HG03354 (cell line): ENCODE data around the gene IGSF21.

Experiments
- ATAC-seq: cut with Tn5 transposase; IDR thresholded peaks from one replicate; pipeline ENCODE4 v1.9.1; 2021; ENCODE audit warnings: mild to moderate bottlenecking; ENCODE audit not compliant: unreplicated experiment, poor library complexity, severe bottlenecking

Gene IGSF21

DNA sequence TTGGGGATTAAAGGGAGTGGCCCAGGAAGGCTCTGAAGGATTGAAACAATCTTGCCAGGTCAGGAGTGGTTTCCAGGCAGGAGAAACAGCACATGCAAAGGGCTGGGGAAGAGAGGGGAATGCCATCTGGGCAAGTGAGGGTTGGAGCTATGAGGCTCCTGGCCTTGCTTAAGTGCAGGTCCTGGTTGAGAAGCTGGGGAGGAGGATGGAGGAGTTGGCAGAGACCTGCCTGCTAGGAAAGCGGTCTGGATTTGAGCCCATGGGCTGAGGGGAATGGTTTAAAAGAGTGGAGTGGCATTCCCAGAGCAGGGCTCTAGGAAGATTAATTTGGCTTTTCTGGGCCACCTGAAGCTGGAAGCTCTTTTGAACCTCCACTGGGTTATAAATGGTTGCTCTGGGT lies 9.2 kb downstream of the IGSF21 start:
- no peak for ATAC-seq

DNA sequence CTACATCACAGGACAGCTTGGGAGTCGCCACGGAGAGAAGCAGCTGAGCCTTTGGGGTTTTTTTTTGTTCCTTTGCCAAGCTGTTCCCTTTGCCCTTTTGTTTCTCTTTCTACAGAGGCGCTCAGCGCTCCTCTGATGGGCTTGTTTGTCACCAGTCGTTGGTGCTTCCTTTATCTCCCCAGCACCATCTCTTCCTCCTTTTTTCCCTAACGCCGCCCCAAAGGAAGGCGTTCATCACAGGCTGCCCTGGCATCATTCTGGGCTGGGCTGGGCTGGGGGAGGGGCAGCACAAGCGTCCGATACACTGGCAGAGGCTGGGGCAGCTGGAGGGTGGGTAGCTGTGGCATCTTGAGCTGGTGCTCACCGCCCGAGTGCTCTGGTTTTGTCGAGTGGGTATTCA lies 10.5 kb downstream of the IGSF21 start:
- no peak for ATAC-seq

DNA sequence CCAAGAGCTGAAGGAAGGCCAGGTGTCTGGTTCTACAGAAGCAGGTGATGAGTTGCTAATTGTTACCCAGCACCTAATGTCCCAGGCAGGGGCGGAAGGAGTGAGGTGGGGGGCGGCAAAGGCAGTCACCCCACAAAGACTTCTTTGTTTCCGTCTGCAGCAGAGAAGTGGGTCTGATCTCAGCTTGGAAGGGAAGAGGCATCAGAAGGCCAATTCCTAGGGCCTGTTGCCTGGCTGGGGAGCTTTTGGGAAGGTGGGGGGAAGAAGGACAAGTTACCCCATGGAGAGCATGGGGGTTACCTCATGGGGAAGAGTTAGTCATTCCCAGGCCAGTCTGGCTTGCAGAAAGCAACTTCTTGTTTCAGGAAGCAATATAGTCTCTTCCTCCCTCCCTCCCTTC lies 10.9 kb downstream of the IGSF21 start:
- ATAC-seq: no peak

DNA sequence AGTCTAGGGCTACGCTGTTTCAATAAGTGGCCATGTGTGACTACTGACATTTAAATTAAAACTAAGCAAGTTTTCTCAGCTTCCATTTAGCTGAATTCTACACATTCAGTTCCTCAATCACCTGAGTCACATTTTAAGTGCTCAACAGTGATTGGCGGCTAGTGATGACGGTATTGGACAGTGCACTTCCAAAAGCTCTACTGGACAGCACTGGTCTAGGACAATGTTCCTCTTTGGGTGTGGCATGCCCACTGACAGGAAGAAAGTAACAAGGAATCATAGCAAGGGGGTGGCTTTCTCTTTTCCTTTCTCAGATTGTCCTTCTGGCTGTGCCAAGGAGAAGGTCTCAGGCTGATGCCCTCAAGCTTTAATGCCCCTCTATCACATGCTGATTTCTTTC lies 11.7 kb downstream of the IGSF21 start:
- ATAC-seq: no peak

DNA sequence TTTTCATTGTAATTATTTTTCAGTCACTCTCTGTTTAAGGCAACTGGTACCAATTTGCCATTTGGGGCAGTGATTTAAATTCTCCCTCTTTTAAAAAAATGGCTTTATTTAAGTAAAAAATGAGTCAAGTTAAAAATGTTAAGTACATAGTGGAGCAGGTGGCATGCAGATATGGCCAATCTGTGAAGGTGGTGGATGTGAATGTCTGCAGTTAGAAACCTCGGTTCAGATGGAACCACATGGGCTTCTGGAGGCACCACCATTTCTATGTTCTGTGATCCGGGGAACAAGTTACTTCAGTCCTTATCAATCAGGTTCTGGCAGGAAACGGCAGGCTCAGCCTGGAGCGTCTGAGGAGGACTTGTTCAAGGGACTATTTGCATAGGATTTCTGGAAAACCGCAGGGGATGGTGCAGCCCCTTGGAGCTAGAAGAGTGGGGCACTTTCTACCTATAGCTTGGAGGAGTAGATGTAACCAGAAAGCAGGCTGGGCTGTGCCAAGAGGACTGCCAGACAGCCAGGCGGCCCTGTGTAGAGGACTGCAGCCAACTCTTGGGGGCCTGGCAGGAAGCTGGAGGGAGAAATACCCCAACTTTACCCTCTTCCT lies 12.3 kb downstream of the IGSF21 start:
- ATAC-seq: no peak

DNA sequence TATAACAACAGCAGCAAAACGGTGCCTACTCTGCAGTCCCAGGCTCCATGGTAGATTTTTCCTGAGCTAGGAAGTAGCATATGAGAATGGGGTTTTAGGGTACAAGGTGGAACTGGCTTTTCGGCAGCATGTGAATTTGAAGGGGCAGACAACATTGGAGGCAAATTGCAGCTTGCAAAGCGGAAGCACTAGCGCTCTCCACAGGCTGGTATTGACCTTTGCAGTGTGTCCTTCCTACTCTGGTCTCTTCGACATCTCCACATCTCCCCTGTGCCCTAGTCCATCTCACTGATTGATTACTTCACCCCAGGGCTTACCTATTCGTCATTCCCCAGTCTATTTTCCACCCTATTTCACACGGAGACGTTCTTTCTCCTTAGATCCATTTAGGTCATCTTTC lies 13.0 kb downstream of the IGSF21 start:
- no peak for ATAC-seq

DNA sequence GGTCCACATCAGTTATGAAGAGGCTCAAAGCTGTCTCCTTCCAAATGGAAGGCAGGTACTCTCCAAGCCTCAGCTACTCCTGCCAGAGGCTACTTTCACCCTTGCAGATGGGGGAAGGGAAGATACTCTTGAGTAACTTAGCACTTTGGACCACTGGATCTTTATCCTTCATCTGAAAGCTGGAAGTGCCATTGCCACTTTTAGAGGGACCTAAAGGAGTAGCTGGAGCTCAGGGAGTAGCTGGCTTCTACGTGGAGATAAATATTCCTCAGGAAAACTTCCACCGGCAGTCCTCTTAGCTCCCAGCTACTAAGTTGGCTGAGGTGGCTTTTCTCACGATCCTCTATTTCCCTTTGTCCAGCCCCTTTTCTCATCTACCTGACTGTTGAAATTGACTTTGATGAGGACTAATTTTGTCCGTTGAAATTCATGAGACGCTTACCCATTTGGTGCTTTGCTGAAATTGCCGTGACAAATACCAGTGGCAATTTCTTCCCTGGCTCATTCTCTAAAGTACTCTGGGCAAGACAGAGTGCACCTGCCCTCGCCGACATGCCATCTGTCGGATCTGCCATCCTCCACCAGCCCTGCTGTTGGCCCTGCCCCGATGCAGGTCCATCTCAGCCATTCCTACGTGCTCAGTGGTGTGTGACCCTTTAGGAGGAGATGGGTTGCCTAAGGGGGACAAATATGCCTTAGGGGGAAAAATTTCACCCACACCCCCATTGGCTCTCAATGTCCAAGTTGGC lies 13.6 kb downstream of the IGSF21 start:
- no peak for ATAC-seq

DNA sequence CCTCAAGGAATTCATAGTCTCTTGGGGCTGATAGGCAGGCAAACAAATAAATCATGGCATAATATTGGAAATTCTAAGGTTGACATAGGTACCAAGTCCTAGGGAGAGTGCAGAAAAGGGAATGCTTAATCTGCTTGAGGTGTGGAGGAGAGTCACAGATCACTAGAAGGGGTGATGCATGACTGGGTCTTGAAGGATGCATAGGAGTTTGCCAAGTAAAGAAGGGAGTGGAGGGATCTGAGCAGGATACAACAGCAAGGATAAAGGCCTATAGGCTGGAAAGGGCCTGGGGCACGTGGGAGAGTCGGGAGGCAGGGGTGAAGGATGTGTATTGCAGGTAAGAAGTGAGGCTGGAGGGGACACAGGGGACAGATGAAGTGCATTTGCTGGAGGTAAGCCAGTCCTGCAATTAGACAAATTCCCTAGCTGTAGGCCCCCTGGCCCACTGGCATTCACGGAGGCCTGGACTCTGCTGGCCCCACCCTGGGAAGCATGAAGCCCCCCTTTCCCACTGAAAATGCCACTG lies 15.9 kb downstream of the IGSF21 start:
- no peak for ATAC-seq

DNA sequence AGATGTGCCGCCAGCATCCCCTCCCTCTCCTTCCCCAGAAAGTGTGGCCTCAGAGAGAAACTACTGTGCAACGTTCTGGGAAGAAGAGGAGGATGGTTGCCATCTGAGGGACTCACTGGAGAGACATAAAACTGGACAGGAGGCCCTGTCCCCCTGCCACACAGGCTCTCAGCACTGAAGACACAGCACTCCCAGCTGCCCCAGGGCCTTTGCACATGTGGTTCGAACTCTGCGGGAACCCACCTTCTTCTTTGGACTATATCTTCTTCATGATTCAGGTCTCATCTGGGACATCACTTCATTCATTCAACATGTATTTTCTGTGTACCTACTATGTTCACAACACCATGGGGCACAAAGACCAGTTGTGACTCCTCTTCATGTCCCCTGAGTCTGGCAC lies 17.4 kb downstream of the IGSF21 start:
- ATAC-seq: no peak

DNA sequence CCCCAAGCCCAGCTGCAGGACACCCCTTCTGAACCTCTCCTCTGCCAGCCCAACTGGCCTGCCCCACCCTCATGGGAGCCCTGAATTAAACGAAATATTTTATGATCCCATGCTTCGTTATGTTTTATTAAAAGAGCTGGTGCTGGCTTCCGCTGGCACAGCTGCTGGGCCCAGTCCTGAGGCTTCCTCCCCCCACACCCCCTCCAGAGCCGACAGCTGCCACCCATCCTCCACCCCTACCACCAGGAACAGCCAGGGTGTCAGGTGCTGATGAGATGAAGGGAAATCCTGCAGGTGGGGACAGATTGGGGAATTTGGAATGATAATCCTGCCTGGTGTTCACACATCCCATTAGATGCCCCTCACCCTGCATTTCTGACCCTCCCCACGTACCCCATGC lies 19.0 kb downstream of the IGSF21 start:
- ATAC-seq: no peak

DNA sequence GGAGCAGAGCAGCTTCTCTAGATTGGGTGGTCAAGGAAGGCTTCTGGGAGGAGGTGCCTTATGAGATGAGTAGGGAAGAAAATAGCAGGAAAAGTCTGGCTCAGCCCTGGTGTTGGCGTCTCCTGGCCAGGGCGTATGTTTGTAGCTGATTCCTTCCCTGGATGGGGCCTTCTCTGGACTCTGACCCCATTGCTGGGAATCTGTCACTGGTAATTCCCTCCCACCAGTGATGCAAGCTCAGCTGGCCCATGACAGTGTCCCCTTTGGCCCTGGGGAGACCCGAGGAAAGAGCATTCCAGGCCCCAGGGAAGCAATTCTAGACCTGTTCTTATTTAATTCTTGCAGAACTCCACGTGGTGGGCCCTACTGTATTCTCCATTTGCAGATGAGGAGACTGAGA lies 20.7 kb downstream of the IGSF21 start:
- ATAC-seq: no peak

DNA sequence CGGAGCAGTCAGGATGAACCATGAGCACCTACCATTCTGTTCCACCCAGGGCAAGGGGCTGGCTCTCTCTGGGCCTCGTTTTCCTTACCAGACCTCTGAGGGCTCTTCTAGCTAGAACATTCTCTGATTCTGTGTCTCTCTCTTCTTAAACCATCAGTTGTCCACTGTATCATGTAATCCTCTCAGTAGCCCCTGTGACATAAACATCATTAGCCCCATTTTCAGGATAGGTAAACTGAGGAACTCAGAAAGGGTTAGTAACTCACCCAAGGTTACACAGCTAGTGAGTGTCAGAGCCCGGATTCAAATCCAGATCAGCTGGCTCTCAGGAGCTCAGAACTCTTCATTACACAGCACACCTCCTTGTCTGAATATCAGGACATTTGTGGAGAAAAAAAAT lies 22.8 kb downstream of the IGSF21 start:
- ATAC-seq: no peak

DNA sequence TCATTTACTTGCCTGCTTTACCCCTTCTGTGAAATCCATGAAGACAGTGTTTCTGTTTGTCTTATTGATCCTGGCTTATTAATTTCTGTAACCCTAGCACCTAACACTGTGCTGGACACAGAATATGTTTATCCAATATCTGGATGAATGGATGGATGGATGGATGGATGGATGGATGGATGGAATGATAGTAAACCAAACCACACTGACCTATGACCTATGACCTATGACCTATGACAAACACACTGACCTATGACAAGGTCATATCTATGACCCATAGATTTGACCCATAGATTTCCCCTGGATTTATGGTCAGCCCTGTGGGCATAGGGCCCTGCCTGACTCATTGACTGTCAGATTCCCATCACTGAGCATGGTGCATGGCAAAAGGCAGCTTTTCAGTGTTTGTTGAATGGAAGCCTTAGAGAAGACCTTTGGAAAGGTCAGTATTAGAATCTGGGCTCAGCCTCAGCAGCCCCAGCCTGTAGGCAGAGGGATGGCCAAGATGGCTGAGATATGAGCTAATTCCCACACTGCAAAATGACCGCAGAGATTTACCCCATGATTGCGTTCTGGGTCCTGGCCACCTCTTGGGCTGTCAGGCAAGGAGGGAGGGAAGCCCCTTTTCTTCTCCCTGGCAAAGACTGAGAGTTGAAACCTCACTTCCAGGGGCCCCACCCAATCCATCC lies 24.6 kb downstream of the IGSF21 start:
- ATAC-seq: no peak

DNA sequence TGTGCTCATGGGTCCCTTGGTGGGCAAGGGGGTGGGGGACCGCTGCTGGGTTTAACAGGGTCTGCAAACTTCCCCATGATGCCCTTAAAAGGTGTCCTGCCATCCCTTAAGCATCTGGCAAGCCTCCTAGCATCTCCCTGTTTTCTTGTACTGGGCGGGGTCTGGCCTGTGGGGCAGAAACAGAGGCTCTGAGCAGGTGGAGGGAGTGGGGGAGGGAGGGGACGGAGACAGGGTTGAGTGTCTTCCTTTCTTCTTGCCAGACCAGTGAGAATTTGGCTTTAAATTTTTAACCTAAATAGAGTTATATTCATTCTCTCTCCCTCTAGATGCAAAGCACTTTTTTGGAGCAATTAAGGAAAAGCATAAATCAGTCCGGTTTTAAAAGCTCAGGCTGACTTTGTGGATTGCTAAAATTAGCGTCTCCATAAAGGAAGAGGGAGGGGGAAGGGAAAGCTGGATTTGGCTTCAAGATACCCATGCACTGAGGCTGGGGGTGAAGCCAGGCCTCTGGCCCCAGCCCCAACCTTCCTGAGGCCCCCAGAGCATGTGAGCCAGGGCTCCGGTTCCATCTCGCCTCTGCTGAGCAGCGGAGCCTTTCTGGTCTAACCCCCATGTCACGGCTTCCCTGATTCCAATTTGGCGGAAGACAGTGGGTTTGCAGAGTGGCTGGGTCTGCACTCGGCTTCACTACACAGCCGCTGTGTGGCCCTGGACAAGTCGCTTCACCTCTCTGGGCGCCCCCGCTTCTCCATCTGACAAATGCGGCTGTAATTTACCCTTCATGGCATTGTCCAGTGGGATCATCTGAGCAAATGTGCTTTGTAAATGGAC lies 25.3 kb downstream of the IGSF21 start:
- no peak for ATAC-seq

DNA sequence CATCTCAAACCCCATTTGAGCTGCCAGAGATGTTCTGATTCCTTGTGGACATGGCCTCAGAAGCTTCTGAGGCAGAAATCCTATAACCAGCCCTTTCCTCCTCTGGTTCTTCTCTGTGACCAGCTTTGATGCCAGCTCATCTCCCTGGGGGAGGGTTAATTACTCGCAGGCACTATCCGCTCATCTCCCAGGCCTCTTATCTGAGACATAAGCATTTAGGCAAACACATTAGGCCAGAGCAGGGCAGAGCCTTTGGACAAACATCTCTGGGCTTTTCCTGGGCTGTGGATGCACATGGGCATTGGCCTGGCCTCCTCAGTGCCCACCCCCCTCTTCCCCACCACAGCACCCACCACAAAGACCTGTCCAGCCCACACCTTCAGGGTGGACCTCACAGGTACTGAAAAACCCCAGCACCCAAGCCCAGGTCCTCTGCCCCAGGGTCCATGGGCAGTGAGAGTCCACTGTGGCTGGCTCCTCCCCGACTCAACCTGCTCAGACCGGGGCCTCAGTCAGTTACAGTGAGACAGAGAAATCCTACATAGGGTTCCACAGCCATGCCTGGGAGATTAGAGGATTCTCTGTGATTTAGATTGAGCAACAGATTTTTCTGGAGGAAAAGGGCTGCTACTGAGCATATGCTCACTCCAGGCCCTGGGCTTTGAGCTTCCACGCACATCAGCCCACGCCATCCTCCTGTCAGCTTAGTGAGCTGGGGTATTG lies 26.9 kb downstream of the IGSF21 start:
- ATAC-seq: no peak

DNA sequence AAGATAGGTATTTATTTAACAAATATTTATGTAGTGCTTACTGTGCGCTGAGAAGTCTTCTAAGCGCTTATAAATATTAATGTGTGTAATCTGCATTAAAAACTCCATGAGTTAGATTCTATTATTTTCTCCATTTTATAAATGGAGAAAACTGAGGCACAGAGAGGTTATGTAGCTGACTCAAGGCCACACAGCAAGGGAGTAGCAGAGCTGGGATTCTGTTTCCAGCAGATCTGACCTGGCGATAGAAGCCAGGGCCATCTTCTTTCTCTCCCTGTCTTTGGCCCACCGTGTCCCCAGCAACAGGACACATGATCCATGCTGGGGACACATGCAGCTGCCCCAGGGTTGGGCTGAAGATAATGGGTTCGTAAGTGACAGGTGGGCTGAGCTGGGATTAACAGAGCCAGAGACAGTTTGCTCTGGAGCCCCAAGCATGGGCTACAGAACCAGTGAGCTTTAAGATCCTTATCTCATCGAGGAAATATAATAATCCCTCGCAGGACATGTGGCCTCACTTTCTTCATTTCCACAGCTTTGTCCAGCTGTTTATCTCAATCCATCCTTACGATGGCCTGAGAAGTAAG lies 30.3 kb downstream of the IGSF21 start:
- no peak for ATAC-seq

DNA sequence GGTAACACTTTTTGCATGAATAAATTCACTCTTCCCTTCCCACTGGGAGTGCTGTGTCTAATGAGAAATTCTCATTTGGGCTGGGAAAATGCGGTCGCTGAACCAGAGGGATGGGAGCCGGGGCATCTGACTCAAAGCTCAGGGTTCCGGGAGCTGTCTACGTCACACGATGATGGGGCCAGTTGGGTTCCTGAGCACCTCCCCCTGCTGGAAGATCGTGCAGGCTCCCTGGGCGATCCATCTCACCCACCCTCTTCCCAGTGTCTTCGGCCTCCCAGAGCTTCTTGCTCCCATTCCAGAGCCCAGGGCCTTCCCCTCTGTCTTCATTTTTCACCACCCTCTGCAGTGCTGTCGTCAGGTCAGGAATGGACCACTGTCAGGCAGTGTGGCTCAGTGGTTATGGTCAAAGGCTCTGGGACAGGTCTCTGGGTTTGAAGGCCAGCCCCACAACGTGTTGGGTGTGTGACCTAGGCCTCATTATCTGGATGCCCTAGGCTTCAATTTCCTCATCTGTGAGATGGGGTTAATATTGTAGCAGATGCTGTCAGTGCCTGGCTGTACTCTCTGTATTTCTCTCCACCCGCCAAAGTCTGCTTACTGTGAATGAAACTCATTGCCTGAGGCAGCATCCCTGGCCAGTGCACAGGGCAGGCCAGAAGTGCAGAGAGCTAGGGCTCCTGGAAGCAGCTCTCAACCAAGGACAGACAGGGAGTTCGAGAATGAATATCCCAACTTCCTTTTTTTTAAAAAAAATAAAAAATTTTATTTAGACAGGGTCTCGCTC lies 31.8 kb downstream of the IGSF21 start:
- no peak for ATAC-seq

DNA sequence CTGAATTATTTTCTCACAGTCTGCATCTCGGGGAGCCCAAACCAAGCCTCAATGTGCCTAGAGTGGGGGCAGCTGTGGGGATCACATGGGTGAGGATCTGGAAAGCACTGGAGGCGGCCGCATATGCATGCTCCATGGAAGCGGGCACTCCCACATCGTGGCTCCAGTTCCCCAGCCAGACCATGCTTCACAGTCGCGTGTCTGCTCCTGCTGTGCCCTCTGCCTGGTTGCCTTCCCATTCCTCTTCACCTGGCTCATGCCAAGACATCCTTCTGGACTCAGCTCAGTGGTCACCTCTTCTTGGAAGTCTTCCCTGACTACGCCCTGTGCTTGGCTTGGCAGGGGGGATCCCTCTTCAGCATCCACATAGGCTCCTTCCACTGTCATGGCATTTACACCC lies 32.8 kb downstream of the IGSF21 start:
- no peak for ATAC-seq
